Vein endothelial cell (primary cell): ENCODE data around the gene GLRB. TPM values are rescaled to one million over a fixed set of nuclear protein-coding genes. Genes with fewer than 3 reads are reported as not detected.

Experiments
- small RNA-seq: library from RNA; depleted of rRNA; stranded (forward); fragments of <200 nt; gene quantifications from one replicate; pipeline ENCODE3, GENCODE V24; 2012
- total RNA-seq: library from RNA; depleted of rRNA; stranded (reverse); fragments of >200 nt; gene quantifications from 2 replicates; pipeline ENCODE4 v1.2.3, GENCODE V29; 2012

GLRB gene
- total RNA-seq, result 2.0 and 4.2 TPM in 2 replicates

DNA sequence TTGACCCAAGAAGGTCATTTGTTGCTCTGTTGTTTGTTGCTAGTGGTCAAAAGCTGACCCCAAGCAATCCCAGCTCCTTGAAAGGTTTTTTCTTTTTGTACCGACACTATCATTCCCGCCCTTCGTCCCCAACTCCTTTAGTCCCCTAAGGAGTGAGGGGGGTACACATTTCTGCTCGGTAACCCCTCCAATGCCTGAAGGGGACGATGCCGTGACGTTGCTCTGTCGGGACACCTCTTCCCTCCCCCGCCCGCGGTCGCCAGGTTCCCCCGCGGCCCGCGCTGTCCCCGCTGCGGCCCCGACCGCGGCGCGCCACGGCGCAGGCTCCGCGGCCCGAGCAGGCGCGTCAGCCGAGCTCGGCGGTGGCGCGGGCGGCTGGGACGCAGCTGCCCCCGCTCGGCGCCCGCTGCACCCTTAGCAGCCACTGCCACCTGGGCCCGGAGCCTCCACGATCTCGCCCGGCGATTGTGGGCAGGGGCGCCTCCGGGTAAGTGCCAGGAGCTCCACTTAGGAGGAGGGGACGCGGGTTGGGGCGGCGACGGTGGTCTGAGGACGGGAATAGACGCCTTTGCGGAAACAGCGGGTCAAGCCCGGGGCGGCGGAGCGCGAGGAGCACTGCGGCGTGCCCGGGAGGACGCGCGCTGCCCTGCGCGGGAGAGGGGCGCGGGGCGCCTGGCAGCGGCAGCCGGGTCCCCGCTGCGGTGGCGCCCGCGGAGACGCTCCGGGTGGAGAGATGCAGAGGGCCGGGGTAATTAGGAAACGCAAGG lies at the start of gene GLRB:
Gene GLRB (plus strand): TSS at position 340 of the 767 bp plus-strand sequence. CDS start 1,875 bp downstream, outside the sequence.

DNA sequence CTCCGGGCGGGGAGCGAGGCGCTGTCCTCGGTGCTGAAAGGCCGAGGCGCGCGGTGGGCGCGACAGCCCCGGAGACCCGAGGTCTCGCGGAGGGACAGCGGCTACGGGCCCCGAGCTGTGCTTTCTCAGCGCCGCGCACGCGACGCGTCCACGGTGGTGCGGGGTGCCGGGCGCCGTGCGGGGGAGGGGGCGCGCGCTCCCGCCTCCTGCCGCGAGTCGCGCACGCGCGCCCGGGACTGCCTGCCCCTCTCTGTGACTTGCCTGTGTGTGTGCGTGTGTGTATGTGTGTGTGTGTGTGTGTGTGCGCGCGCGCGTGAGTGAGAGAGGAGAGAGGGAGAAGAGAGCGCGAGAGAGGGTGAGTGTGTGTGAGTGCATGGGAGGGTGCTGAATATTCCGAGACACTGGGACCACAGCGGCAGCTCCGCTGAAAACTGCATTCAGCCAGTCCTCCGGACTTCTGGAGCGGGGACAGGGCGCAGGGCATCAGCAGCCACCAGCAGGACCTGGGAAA lies 144.5 kb downstream of the GLRB start, which contains the start of gene GRIA2:
Gene GRIA2 (plus strand): TSS at position 358 of the 511 bp plus-strand sequence. CDS start 315 bp downstream, outside the sequence.

Small RNA genes within 50 kb of the gene (small RNA-seq; reads per million reads assigned to genes)
- gene RF00019 (not detected), gene RNU6-582P (not detected)

Other genes with a start within 250 kb of the GLRB start
- gene PDGFC, start 104.4 kb upstream of the GLRB start, total RNA-seq, result 7.0 and 8.8 TPM in 2 replicates
- not detected in 2 replicates for gene GRIA2, start 144.6 kb downstream of the GLRB start, total RNA-seq